Stimulated activated CD4-positive, alpha-beta T cell treated with anti-CD3 and anti-CD28 coated beads, TNF-alpha, amount 100 ng/mL, for 1 hour (primary cell): ENCODE data around the gene RPH3AL.

Experiments used
- DNase-seq, 3 donors: peaks; one replicate each; pipeline ENCODE4 v3.0.0-alpha.2; 2020; ENCODE audit warnings: low read depth in 3 of 3, low spot score in 1 of 3

Gene RPH3AL

GRCh38 chr17:301681-302299, 50.8 kb downstream of the RPH3AL start:
- no peak for DNase-seq

GRCh38 chr17:300881-301280, 51.7 kb downstream of the RPH3AL start:
- no peak for DNase-seq

- no peak for DNase-seq
Observed at GRCh38 chr17:299546-299945, 53.1 kb downstream of the RPH3AL start.

GRCh38 chr17:298791-299450, 53.7 kb downstream of the RPH3AL start:
- DNase-seq = no peak

GRCh38 chr17:297758-298157, 54.8 kb downstream of the RPH3AL start:
- no peak for DNase-seq

GRCh38 chr17:296906-297690, 55.5 kb downstream of the RPH3AL start:
- no peak for DNase-seq

- no peak for DNase-seq
Observed at GRCh38 chr17:296379-296778, 56.2 kb downstream of the RPH3AL start.

- no peak for DNase-seq
Observed at GRCh38 chr17:292531-293382, 59.9 kb downstream of the RPH3AL start.

GRCh38 chr17:292016-292415, 60.6 kb downstream of the RPH3AL start:
- no peak for DNase-seq

GRCh38 chr17:291587-291986, 61.0 kb downstream of the RPH3AL start:
- DNase-seq = no peak

- no peak for DNase-seq
Observed at GRCh38 chr17:290626-291025, 62.0 kb downstream of the RPH3AL start.

GRCh38 chr17:290121-290521, 62.5 kb downstream of the RPH3AL start:
- no peak for DNase-seq

GRCh38 chr17:289409-289808, 63.2 kb downstream of the RPH3AL start:
- no peak for DNase-seq

GRCh38 chr17:288802-289356, 63.7 kb downstream of the RPH3AL start:
- no peak for DNase-seq

- DNase-seq = no peak
Observed at GRCh38 chr17:286571-286970, 66.0 kb downstream of the RPH3AL start.

GRCh38 chr17:285751-286422, 66.7 kb downstream of the RPH3AL start:
- no peak for DNase-seq

- DNase-seq = no peak
Observed at GRCh38 chr17:284676-285355, 67.8 kb downstream of the RPH3AL start.

- no peak for DNase-seq
Observed at GRCh38 chr17:283911-284675, 68.5 kb downstream of the RPH3AL start.
